Tibial nerve (tissue), 4 donors: ENCODE measurements around the gene DCBLD2. TPM values are rescaled to one million over a fixed set of nuclear protein-coding genes. Genes with fewer than 3 reads are reported as not detected.
A peak's percentile ranks its signal among the peaks of the same experiment; 100 is the strongest.

Experiments used
- DNase-seq, 2 donors: peaks; one replicate each; pipeline ENCODE4 v3.0.0-alpha.2; 2019; ENCODE audit warnings: low spot score in 2 of 2
- H3K27ac ChIP-seq, 4 donors: fragments of 200-600 bp; sonication (generic) in 3 of 4; one replicate each; pipeline ENCODE4 v1.5.1; 2017 to 2019; ENCODE audit warnings: mild to moderate bottlenecking in 1 of 4
- H3K27me3 ChIP-seq, 2 donors: fragments of 200-600 bp; sonication (generic) in 1 of 2; one replicate each; pipeline versions ENCODE4 v1.5.1 to v1.6.0; 2017 to 2019
- H3K36me3 ChIP-seq, 3 donors: fragments of 200-600 bp; sonication (generic); one replicate each; pipeline ENCODE4 v1.5.1; 2018 to 2019
- H3K4me1 ChIP-seq, 4 donors: fragments of 200-600 bp; sonication (generic) in 3 of 4; one replicate each; pipeline ENCODE4 v1.5.1; 2017 to 2019
- H3K4me3 ChIP-seq, 4 donors: fragments of 200-600 bp; sonication (generic) in 3 of 4; one replicate each; pipeline ENCODE4 v1.5.1; 2017 to 2019; ENCODE audit warnings: mild to moderate bottlenecking in 1 of 4, moderate library complexity in 1 of 4
- H3K9me3 ChIP-seq, 4 donors: fragments of 200-600 bp; sonication (generic) in 3 of 4; one replicate each; pipeline ENCODE4 v1.5.1; 2017 to 2019
- CTCF ChIP-seq, 5 experiments: fragments of 200-600 bp in 3 of 5; fragments of 450-650 bp in 2 of 5; sonication (generic) in 3 of 5; IDR thresholded peaks; one replicate each; pipeline ENCODE4 v1.5.1; 2016 to 2019; ENCODE audit warnings: antibody characterized with exemption in 5 of 5, mild to moderate bottlenecking in 3 of 5, moderate library complexity in 2 of 5
- EP300 ChIP-seq, 2 donors: sonication (generic); formaldehyde crosslinking; IDR thresholded peaks; one replicate each; pipeline ENCODE4 v1.6.1; 2017; ENCODE audit warnings: antibody characterized with exemption in 2 of 2, mild to moderate bottlenecking in 1 of 2
- POLR2A ChIP-seq, 2 donors: fragments of 450-650 bp; IDR thresholded peaks; one replicate each; pipeline ENCODE4 v1.6.1; 2017; ENCODE audit warnings: antibody characterized with exemption in 2 of 2, mild to moderate bottlenecking in 2 of 2, moderate library complexity in 2 of 2
- WGBS, 2 donors: methylation state at CpG; one replicate each; pipeline ENCODE4 v1.1.5; 2018; 5-methylcytosine and 5-hydroxymethylcytosine counted together
- total RNA-seq, 4 donors: library from RNA; depleted of rRNA; stranded (reverse); fragments of >200 nt; gene quantifications; one replicate each; pipeline ENCODE4 v1.1.0, GENCODE V29; 2016

Gene DCBLD2
- total RNA-seq, 4 donors from 2014 or later = 37.8 to 51.9 (median 43.6) TPM

GRCh38 chr3:98770261-98771039 lies 131.0 kb downstream of the DCBLD2 start:
- H3K9me3 ChIP-seq = no peaks in the 10 kb centered on the region
- DNase-seq = peak in 1 of 2 donors; percentile 31
- H3K4me3 ChIP-seq = peak overlapping the region in 1 of 4 donors; percentile 21
- peaks cover 0 to 40% (median 11%) of the 10 kb centered on the region in 4 donors for H3K4me1 ChIP-seq
- H3K36me3 ChIP-seq = no peaks in the 10 kb centered on the region
- H3K27ac ChIP-seq = peak overlapping the region in 3 of 4 donors; percentile 60 to 82 (median 78)
- 54 to 56% methylated on average over 8 of the region's 8 CpGs for WGBS, 2 donors
- TF ChIP-seq EP300 (IDR thresholded peaks at IDR 0.05) (peak; percentile 30 to 36), POLR2A (IDR thresholded peaks at IDR 0.05) (no peak)
- no peaks in the 10 kb centered on the region for H3K27me3 ChIP-seq

GRCh38 chr3:98769448-98769847 lies 132.0 kb downstream of the DCBLD2 start:
- TF ChIP-seq POLR2A (IDR thresholded peaks at IDR 0.05) = no peak
- TF ChIP-seq EP300 (IDR thresholded peaks at IDR 0.05) = no peak
- TF ChIP-seq CTCF (IDR thresholded peaks at IDR 0.05) = no peak
- peak overlapping the region in 3 of 4 donors; percentile 60 to 82 (median 78) for H3K27ac ChIP-seq
- H3K36me3 ChIP-seq = no peaks in the 10 kb centered on the region

GRCh38 chr3:98768961-98769360 lies 132.5 kb downstream of the DCBLD2 start:
- 17 to 23% methylated on average over 2 of the region's 2 CpGs for WGBS, 2 donors
- Histone ChIP-seq H3K9me3 (no peaks in the 10 kb centered on the region), H3K27ac (peak overlapping the region in 3 of 4 donors; percentile 60 to 82 (median 78)), H3K27me3 (no peaks in the 10 kb centered on the region), H3K4me1 (peaks cover 0 to 53% (median 12%) of the 10 kb centered on the region in 4 donors), H3K4me3 (no peak overlapping the region), H3K36me3 (no peaks in the 10 kb centered on the region)
- no peak for DNase-seq
- TF ChIP-seq POLR2A (IDR thresholded peaks at IDR 0.05) (no peak), EP300 (IDR thresholded peaks at IDR 0.05) (no peak), CTCF (IDR thresholded peaks at IDR 0.05) (no peak)

More at GRCh38 chr3:98769448-98769847, 132.0 kb downstream of the DCBLD2 start:
- Histone ChIP-seq H3K4me3 (no peak overlapping the region), H3K9me3 (no peaks in the 10 kb centered on the region), H3K27me3 (no peaks in the 10 kb centered on the region), H3K4me1 (peaks cover 0 to 48% (median 12%) of the 10 kb centered on the region in 4 donors)
- DNase-seq = no peak

- DNase-seq = no peak
- Histone ChIP-seq H3K27ac (no peak overlapping the region), H3K36me3 (no peaks in the 10 kb centered on the region), H3K4me1 (peaks cover 0 to 72% (median 12%) of the 10 kb centered on the region in 4 donors), H3K27me3 (no peaks in the 10 kb centered on the region), H3K4me3 (no peak overlapping the region), H3K9me3 (no peaks in the 10 kb centered on the region)
- no peak for TF ChIP-seq CTCF (IDR thresholded peaks at IDR 0.05)
- no peak for TF ChIP-seq EP300 (IDR thresholded peaks at IDR 0.05)
- no peak for TF ChIP-seq POLR2A (IDR thresholded peaks at IDR 0.05)
Observed at GRCh38 chr3:98766924-98767323, 134.6 kb downstream of the DCBLD2 start.

GRCh38 chr3:98765721-98766120 lies 135.8 kb downstream of the DCBLD2 start:
- H3K27me3 ChIP-seq = no peaks in the 10 kb centered on the region
- 65 to 68% methylated on average over 4 of the region's 4 CpGs for WGBS, 2 donors
- TF ChIP-seq EP300 (IDR thresholded peaks at IDR 0.05) (no peak), POLR2A (IDR thresholded peaks at IDR 0.05) (no peak), CTCF (IDR thresholded peaks at IDR 0.05) (no peak)
- DNase-seq = no peak
- H3K4me3 ChIP-seq = no peak overlapping the region
- H3K4me1 ChIP-seq = peaks cover 0 to 75% (median 13%) of the 10 kb centered on the region in 4 donors
- H3K9me3 ChIP-seq = no peaks in the 10 kb centered on the region
- no peaks in the 10 kb centered on the region for H3K36me3 ChIP-seq
- no peak overlapping the region for H3K27ac ChIP-seq
